H1 (cell line): ENCODE data around the gene THSD1. TPM values are rescaled to one million over a fixed set of nuclear protein-coding genes. Genes with fewer than 3 reads are reported as not detected.
A peak's percentile ranks its signal among the peaks of the same experiment; 100 is the strongest.

Experiments
- CTCF ChIA-PET: fragments of 300-600 bp; sonication (Branson Sonifier 250); formaldehyde crosslinking; loops from one replicate; lab custom pipeline; 2021; ENCODE audit not compliant: partially characterized antibody; lab: Charles Lee
- POLR2A ChIA-PET: fragments of 300-600 bp; sonication (Branson Sonifier 250); formaldehyde crosslinking; loops from one replicate; lab custom pipeline; 2021; ENCODE audit warnings: inconsistent platforms; ENCODE audit not compliant: partially characterized antibody; lab: Charles Lee
- DNase-seq, 2 experiments: peaks; one replicate each; pipeline versions ENCODE4 v3.0.0 to v3.0.0-alpha.2; 2010 to 2022; ENCODE audit warnings: low spot score in 2 of 2, low read depth in 1 of 2, mixed read lengths in 1 of 2
- FAIRE-seq: peaks from 2 replicates; lab custom pipeline; 2011; peaks lifted over from hg19 to GRCh38; lab: Jason Lieb, UNC
- H2AFZ ChIP-seq: 2 replicates; pipeline ENCODE4 v1.8.1; 2012; ENCODE audit warnings: low read length, inconsistent platforms
- H2AK5ac ChIP-seq: 2 replicates; pipeline ENCODE4 v1.6.1; 2013; ENCODE audit warnings: low read depth, low read length
- H2BK120ac ChIP-seq: replicated peaks from 2 replicates; pipeline ENCODE3; 2013; ENCODE audit warnings: low read depth, low read length, inconsistent platforms
- H2BK12ac ChIP-seq: 2 replicates; pipeline ENCODE4 v1.6.1; 2013; ENCODE audit warnings: low read depth, low read length
- H2BK15ac ChIP-seq: 2 replicates; pipeline ENCODE4 v1.6.1; 2013; ENCODE audit warnings: low read length
- H2BK20ac ChIP-seq: 2 replicates; pipeline ENCODE4 v1.6.1; 2013; ENCODE audit warnings: low read length
- H2BK5ac ChIP-seq: 2 replicates; pipeline ENCODE4 v1.6.1; 2013; ENCODE audit warnings: low read depth, low read length
- H3K14ac ChIP-seq: 2 replicates; pipeline ENCODE4 v1.6.1; 2013; ENCODE audit warnings: inconsistent platforms; ENCODE audit not compliant: insufficient read length
- H3K18ac ChIP-seq: 2 replicates; pipeline ENCODE4 v1.6.1; 2013; ENCODE audit warnings: low read length; ENCODE audit errors: extremely low read depth
- H3K23ac ChIP-seq: 2 replicates; pipeline ENCODE4 v1.6.1; 2013; ENCODE audit warnings: inconsistent platforms; ENCODE audit not compliant: insufficient read length
- H3K23me2 ChIP-seq: 2 replicates; pipeline ENCODE4 v1.6.1; 2013; ENCODE audit warnings: low read depth, low read length
- H3K27ac ChIP-seq: 2 replicates; pipeline ENCODE4 v1.6.1; 2011; ENCODE audit warnings: low read depth, low read length, inconsistent platforms
- H3K27me3 ChIP-seq, 4 experiments: replicated peaks in 1 of 4; 1 replicate in 1 of 4; 2 replicates in 3 of 4; pipeline versions ENCODE4 v1.6.1 to v1.8.1; 2011 to 2013; ENCODE audit warnings: low read length in 3 of 4, mild to moderate bottlenecking in 3 of 4, inconsistent platforms in 2 of 4, mixed read lengths in 2 of 4, moderate library complexity in 1 of 4; ENCODE audit not compliant: control insufficient read depth in 3 of 4, insufficient read depth in 3 of 4; ENCODE audit errors: extremely low read depth in 1 of 4
- H3K36me3 ChIP-seq, 4 experiments: 2 replicates each; pipeline versions ENCODE4 v1.6.1 to v1.8.1; 2011 to 2013; ENCODE audit warnings: mild to moderate bottlenecking in 4 of 4, low read length in 3 of 4, moderate library complexity in 2 of 4, control low read depth in 1 of 4, inconsistent platforms in 1 of 4; ENCODE audit not compliant: insufficient read depth in 4 of 4, control insufficient read depth in 2 of 4
- H3K4ac ChIP-seq: replicated peaks from 2 replicates; pipeline ENCODE3; 2013; ENCODE audit warnings: low read length, low read depth, mixed read lengths, inconsistent platforms; ENCODE audit not compliant: insufficient read length
- H3K4me1 ChIP-seq, 4 experiments: replicated peaks in 1 of 4; 1 replicate in 1 of 4; 2 replicates in 3 of 4; pipeline versions ENCODE4 v1.6.1 to v1.8.1; 2011 to 2013; ENCODE audit warnings: low read length in 3 of 4, inconsistent platforms in 2 of 4, mixed read lengths in 1 of 4; ENCODE audit not compliant: insufficient read depth in 4 of 4, control insufficient read depth in 3 of 4
- H3K4me2 ChIP-seq, 2 experiments: 2 replicates each; pipeline versions ENCODE4 v1.6.1 to v1.8.1; 2011 to 2013; ENCODE audit warnings: low read depth in 2 of 2, low read length in 2 of 2, control low read depth in 1 of 2, inconsistent platforms in 1 of 2, mild to moderate bottlenecking in 1 of 2; ENCODE audit not compliant: insufficient read depth in 1 of 2
- H3K4me3 ChIP-seq, 4 experiments: fragments of 200-600, 300-600 bp in 1 of 4; sonication (generic), shearing (Covaris generic), sonication (Bioruptor Twin) in 1 of 4; 2 replicates each; pipeline versions ENCODE4 v1.5.1 to v1.8.1; 2011 to 2016; ENCODE audit warnings: low read length in 4 of 4, low read depth in 3 of 4, control low read depth in 2 of 4, inconsistent platforms in 2 of 4, mild to moderate bottlenecking in 2 of 4, mixed read lengths in 1 of 4, moderate library complexity in 1 of 4; ENCODE audit not compliant: insufficient read depth in 2 of 4; ENCODE audit errors: extremely low read depth in 1 of 4
- H3K56ac ChIP-seq: replicated peaks from 2 replicates; pipeline ENCODE3; 2013; ENCODE audit warnings: low read depth, mild to moderate bottlenecking, mixed read lengths, low read length, inconsistent platforms; ENCODE audit not compliant: insufficient read length
- H3K79me1 ChIP-seq: 2 replicates; pipeline ENCODE4 v1.6.1; 2013; ENCODE audit warnings: low read depth, low read length, control low read depth
- H3K79me2 ChIP-seq, 2 experiments: 2 replicates each; pipeline versions ENCODE4 v1.6.1 to v1.8.1; 2012 to 2013; ENCODE audit warnings: low read length in 2 of 2, mild to moderate bottlenecking in 2 of 2, inconsistent platforms in 1 of 2; ENCODE audit not compliant: insufficient read depth in 2 of 2, control insufficient read depth in 1 of 2
- H3K9ac ChIP-seq, 4 experiments: replicated peaks in 1 of 4; 1 replicate in 1 of 4; 2 replicates in 3 of 4; pipeline versions ENCODE4 v1.6.1 to v1.8.1; 2011 to 2013; ENCODE audit warnings: low read depth in 3 of 4, low read length in 3 of 4, control low read depth in 2 of 4, mild to moderate bottlenecking in 2 of 4, moderate library complexity in 2 of 4, inconsistent platforms in 1 of 4; ENCODE audit errors: extremely low read depth in 1 of 4
- H3K9me3 ChIP-seq, 2 experiments: 2 replicates each; pipeline versions ENCODE4 v1.6.1 to v1.8.1; 2012 to 2013; ENCODE audit warnings: mild to moderate bottlenecking in 2 of 2, moderate library complexity in 2 of 2, control low read depth in 1 of 2, inconsistent platforms in 1 of 2, low read depth in 1 of 2, low read length in 1 of 2, mixed read lengths in 1 of 2; ENCODE audit not compliant: insufficient read depth in 2 of 2
- H4K20me1 ChIP-seq, 2 experiments: replicated peaks in 1 of 2; 2 replicates each; pipeline versions ENCODE3 to v1.8.1; 2011 to 2013; ENCODE audit warnings: inconsistent platforms in 2 of 2, low read length in 2 of 2, mild to moderate bottlenecking in 1 of 2; ENCODE audit not compliant: insufficient read depth in 2 of 2, control insufficient read depth in 1 of 2
- H4K5ac ChIP-seq: 2 replicates; pipeline ENCODE4 v1.6.1; 2013; ENCODE audit warnings: low read length, low read depth, mixed read lengths, inconsistent platforms; ENCODE audit not compliant: insufficient read length
- H4K8ac ChIP-seq: 2 replicates; pipeline ENCODE4 v1.8.0; 2013; ENCODE audit warnings: mild to moderate bottlenecking, moderate library complexity, low read length, inconsistent platforms; ENCODE audit not compliant: insufficient read depth; ENCODE audit errors: extremely low read depth
- H4K91ac ChIP-seq: replicated peaks from 2 replicates; pipeline ENCODE3; 2013; ENCODE audit warnings: low read length, mixed read lengths, inconsistent platforms; ENCODE audit not compliant: insufficient read length
- FOSL1 ChIP-seq: IDR thresholded peaks from 2 replicates; pipeline ENCODE4 v1.6.1; 2011; ENCODE audit warnings: mild to moderate bottlenecking, low read depth, low read length, moderate library complexity; ENCODE audit not compliant: insufficient read depth
- KDM1A ChIP-seq: fragments of 200-600, 300-600 bp; sonication (generic); IDR thresholded peaks from 2 replicates; pipeline ENCODE4 v1.7.1; 2016; ENCODE audit warnings: mild to moderate bottlenecking, low read length, borderline replicate concordance
- TEAD4 ChIP-seq: IDR thresholded peaks from 2 replicates; pipeline ENCODE4 v1.6.1; 2012; ENCODE audit warnings: low read depth, low read length, inconsistent platforms, mixed read lengths
- WGBS, 2 experiments: shearing (Covaris generic) in 1 of 2; methylation state at CpG; one replicate each; pipeline versions ENCODE4 v1.1.6 to v1.1.7; 2013 to 2015; ENCODE audit warnings: low lambda C conversion rate in 2 of 2, mixed read lengths in 2 of 2, inconsistent platforms in 1 of 2, low coverage in 1 of 2, missing lambda C conversion rate in 1 of 2; ENCODE audit not compliant: insufficient replicate concordance in 2 of 2, insufficient coverage in 1 of 2, insufficient read length in 1 of 2; ENCODE audit errors: extremely low coverage in 1 of 2, missing lambda C conversion rate in 1 of 2; 5-methylcytosine and 5-hydroxymethylcytosine counted together
- polyA plus RNA-seq, 7 experiments: library from polyadenylated mRNA; depleted of rRNA in 3 of 7; stranded (reverse) in 5 of 7; unstranded in 2 of 7; fragments of >200 nt in 5 of 7; fragments of 200-250 nt in 2 of 7; gene quantifications; 1 replicate in 5 of 7; 2 replicates in 1 of 7; 4 replicates in 1 of 7; pipeline versions ENCODE4 v1.2.1 to v1.2.3, GENCODE V29; 2011 to 2013; ENCODE audit warnings: missing spikeins in 2 of 7, mixed read lengths in 2 of 7
- total RNA-seq: library from RNA; stranded (reverse); fragmentation: NEBNext Ultra II Directional; extraction: Animal tissue kit (Norgen Biotek cat#: 25700); gene quantifications from 2 replicates; pipeline ENCODE4 v1.2.1, GENCODE V29; 2021

THSD1 gene
- total and polyA plus RNA-seq, 2 of the 8 experiments (the other 6 are each of a cell fraction or from before 2014, with no cell fraction given): 0.17 to 0.35 TPM

DNA sequence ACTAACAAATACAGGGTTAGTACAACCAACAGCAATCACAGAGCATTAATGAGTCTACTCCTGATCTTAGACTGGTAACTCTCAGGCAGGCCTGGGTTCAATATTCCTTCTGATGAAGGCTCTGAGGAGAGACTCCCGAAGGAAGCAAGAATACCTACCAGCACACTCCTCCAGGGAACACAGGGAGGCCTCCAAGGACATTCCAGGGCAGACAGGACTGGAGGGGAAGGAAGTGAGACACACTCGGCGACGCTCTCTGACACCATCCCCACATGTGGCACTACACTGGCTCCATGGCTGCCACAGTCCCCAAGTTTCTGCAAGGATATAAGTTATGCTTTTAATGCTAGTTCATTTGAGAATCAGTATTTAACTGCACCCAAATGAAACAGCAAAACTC, 20.1 kb downstream of the THSD1 start:
- DNase-seq (no peak), FAIRE-seq (no peak)
- Histone ChIP-seq H3K14ac (no peak overlapping the region), H3K27ac (no peak overlapping the region), H3K18ac (no peak overlapping the region), H3K36me3 (no peaks in the 10 kb centered on the region), H3K4ac (no peak overlapping the region), H3K23me2 (no peaks in the 10 kb centered on the region; the same call in 1 of the 2 replicates), H3K9ac (no peak overlapping the region), H3K79me1 (no peaks in the 10 kb centered on the region), H2AK5ac (no peak overlapping the region), H3K4me3 (no peak overlapping the region), H2BK120ac (no peak overlapping the region), H2AFZ (peak overlapping the region; percentile 10; the same call in 1 of the 2 replicates), H3K56ac (no peak overlapping the region), H2BK5ac (no peak overlapping the region), H4K5ac (no peak overlapping the region), H3K4me2 (no peak overlapping the region), H3K27me3 (no peaks in the 10 kb centered on the region), H4K8ac (no peak overlapping the region), H3K23ac (no peak overlapping the region), H2BK15ac (no peak overlapping the region), H3K79me2 (no peaks in the 10 kb centered on the region), H4K20me1 (no peaks in the 10 kb centered on the region), H3K4me1 (no peaks in the 10 kb centered on the region), H2BK12ac (no peak overlapping the region), H2BK20ac (no peak overlapping the region), H3K9me3 (no peaks in the 10 kb centered on the region), H4K91ac (no peak overlapping the region)
- CTCF ChIA-PET: no interaction called here
- TF ChIP-seq FOSL1 (no peak), KDM1A (no peak), TEAD4 (0 out of 2 replicates have a peak, but pooled peaks have one; percentile 18)
- 86% methylated on average over 4 of the region's 4 CpGs; no CpG with 5 or more reads in 1 of the 2 experiments for WGBS, 2 experiments
- POLR2A ChIA-PET: no interaction called here
